ENCODE data around the gene GHDC.
"Not testable (repeated sequence)": the region's sequence is repeated elsewhere in the genome, so short reads cannot be mapped to it uniquely, and the experiment has no call there.

Gene GHDC

GRCh38 chr17:42202159-42202558 is 7.9 kb upstream of the GHDC start:
- no peak for DNase-seq

GRCh38 chr17:42201458-42201772 is 7.1 kb upstream of the GHDC start:
- DNase-seq: no peak

GRCh38 chr17:42200706-42201457 is 6.6 kb upstream of the GHDC start:
- DNase-seq: no peak

GRCh38 chr17:42199416-42200011 is 5.2 kb upstream of the GHDC start:
- no peak for DNase-seq

- no peak for DNase-seq
These were observed 4.6 kb upstream of the GHDC start for GRCh38 chr17:42198897-42199296.

- no peak for DNase-seq
These were observed 3.4 kb upstream of the GHDC start for GRCh38 chr17:42197564-42198156.

- no peak for DNase-seq
These were observed 902 bp downstream of the GHDC start for GRCh38 chr17:42193216-42193968.

GRCh38 chr17:42192189-42193126 is 1.8 kb downstream of the GHDC start:
- no peak for DNase-seq

GRCh38 chr17:42191275-42191608 is 3.1 kb downstream of the GHDC start:
- no peak for DNase-seq

GRCh38 chr17:42190491-42191274 is 3.6 kb downstream of the GHDC start:
- no peak for DNase-seq

GRCh38 chr17:42189651-42189965 is 4.7 kb downstream of the GHDC start:
- no peak for DNase-seq

GRCh38 chr17:42188749-42189650 is 5.3 kb downstream of the GHDC start:
- DNase-seq: no peak

GRCh38 chr17:42187833-42188232 is 6.5 kb downstream of the GHDC start:
- DNase-seq: no peak

GRCh38 chr17:42186191-42186590 is 8.1 kb downstream of the GHDC start:
- DNase-seq: not testable (repeated sequence)

- no peak for DNase-seq
These were observed 8.7 kb downstream of the GHDC start for GRCh38 chr17:42185621-42185930.

- no peak for DNase-seq
These were observed 9.3 kb downstream of the GHDC start, which contains the start of gene HCRT for GRCh38 chr17:42184713-42185620. TSS of gene HCRT (minus strand) at chr17:42185452. CDS start at chr17:42185365, 87 bp downstream.

- DNase-seq: peak; percentile 76
These were observed 10.3 kb downstream of the GHDC start for GRCh38 chr17:42183741-42184711.

GRCh38 chr17:42182927-42183734 is 11.2 kb downstream of the GHDC start:
- DNase-seq: no peak

Data from right hindlimb (tissue), 1 donor.